Measurements from ENCODE around the gene PDCD1.

The PDCD1 gene

GRCh38 chr2:241802421-241803318 is 56.0 kb downstream of the PDCD1 start:
- TF ChIP-seq SIN3A (IDR thresholded peaks at IDR 0.05; ENCODE audit: borderline replicate concordance, insufficient read depth, low read length) (no peak), REST (IDR thresholded peaks at IDR 0.05; ENCODE audit: insufficient read depth in 1 of 2, low read depth in 2 of 2, low read length in 2 of 2) (no peak), POLR2AphosphoS5 (IDR thresholded peaks at IDR 0.05; ENCODE audit: low read depth, low read length) (no peak)

GRCh38 chr2:241801611-241802420 is 56.9 kb downstream of the PDCD1 start:
- no peak for TF ChIP-seq SIN3A (IDR thresholded peaks at IDR 0.05; ENCODE audit: borderline replicate concordance, insufficient read depth, low read length)
- TF ChIP-seq TAF1 (IDR thresholded peaks at IDR 0.05; ENCODE audit: borderline replicate concordance, insufficient read depth, low read length): no peak
- no peak for TF ChIP-seq REST (IDR thresholded peaks at IDR 0.05; ENCODE audit: insufficient read depth in 1 of 2, low read depth in 2 of 2, low read length in 2 of 2)
- no peak for TF ChIP-seq POLR2AphosphoS5 (IDR thresholded peaks at IDR 0.05; ENCODE audit: low read depth, low read length)
- no peak for TF ChIP-seq FOXP2 (optimal IDR thresholded peaks at IDR 0.05; ENCODE audit: borderline replicate concordance, extremely low read depth, extremely low read length, insufficient read depth)

Measured in PFSK-1 (cell line).